Measurements from ENCODE around the gene GALNS.
"Not testable (repeated sequence)": the region's sequence is repeated elsewhere in the genome, so short reads cannot be mapped to it uniquely, and the experiment has no call there.

Gene GALNS

GRCh38 chr16:88784074-88784855, 72.5 kb downstream of the GALNS start:
- no peak for DNase-seq (ENCODE audit: low read depth in 2 of 2)

- DNase-seq (ENCODE audit: low read depth in 2 of 2): no peak
Observed at GRCh38 chr16:88783391-88784073, 73.2 kb downstream of the GALNS start.

DNA sequence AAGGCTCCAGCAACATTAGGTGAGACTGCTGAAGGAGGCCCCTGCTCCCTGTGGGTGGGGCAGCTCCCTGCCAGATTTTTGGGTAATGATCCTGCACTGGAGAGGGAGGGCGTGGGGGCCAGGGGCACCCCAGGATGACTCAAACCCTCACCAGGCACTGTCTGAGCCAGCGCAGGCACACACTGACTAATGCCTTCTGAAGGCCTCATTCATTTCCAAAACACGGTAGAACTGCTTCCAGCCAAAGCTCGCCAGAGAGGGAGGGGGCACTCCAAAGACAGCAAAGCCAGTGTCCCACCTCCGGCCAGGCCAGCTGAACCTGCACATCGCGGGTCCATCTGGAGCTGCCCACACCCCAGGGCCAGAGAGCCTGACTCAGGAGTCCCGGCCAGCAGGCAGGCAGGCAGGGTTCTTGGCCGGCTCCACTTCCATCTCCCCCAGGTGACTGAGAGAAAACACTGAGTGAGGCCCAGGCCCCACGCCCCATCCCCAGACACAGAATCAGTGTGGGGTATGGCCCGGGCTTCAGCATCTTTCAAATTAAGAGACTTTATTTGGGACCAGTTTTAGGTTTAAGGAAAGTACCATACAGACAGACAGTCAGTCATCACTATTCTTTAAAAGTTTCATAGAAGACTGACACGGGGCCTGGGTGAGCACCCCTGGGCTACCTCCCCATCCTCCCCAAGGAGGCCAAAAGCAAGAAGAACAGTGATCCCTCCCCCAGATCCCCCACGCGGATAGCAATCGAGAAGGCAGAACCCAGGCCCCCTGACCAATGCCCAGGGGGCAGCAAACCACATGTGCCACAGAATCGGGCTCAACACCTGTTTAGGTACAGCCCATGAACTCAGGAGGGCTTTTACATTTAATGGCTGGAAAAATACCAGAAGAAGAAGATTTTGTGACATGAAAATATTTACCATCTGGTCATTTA, 74.0 kb downstream of the GALNS start:
- peak; percentile 74 to 78 for DNase-seq (ENCODE audit: low read depth in 2 of 2)

- peak in 1 of 2 experiments; percentile 67 for DNase-seq (ENCODE audit: low read depth in 2 of 2)
Observed at GRCh38 chr16:88781140-88782077, 75.3 kb downstream of the GALNS start.

- DNase-seq (ENCODE audit: low read depth in 2 of 2): no peak
Observed at GRCh38 chr16:88780142-88781062, 76.3 kb downstream of the GALNS start.

GRCh38 chr16:88779406-88780141, 77.2 kb downstream of the GALNS start:
- no peak for DNase-seq (ENCODE audit: low read depth in 2 of 2)

GRCh38 chr16:88778541-88779065, 78.1 kb downstream of the GALNS start:
- no peak for DNase-seq (ENCODE audit: low read depth in 2 of 2)

GRCh38 chr16:88778271-88778525, 78.5 kb downstream of the GALNS start:
- DNase-seq (ENCODE audit: low read depth in 2 of 2): no peak

GRCh38 chr16:88777471-88778270, 79.1 kb downstream of the GALNS start:
- DNase-seq (ENCODE audit: low read depth in 2 of 2): no peak

GRCh38 chr16:88775825-88776224, 80.9 kb downstream of the GALNS start:
- no peak for DNase-seq (ENCODE audit: low read depth in 2 of 2)

- no peak for DNase-seq (ENCODE audit: low read depth in 2 of 2)
Observed at GRCh38 chr16:88774544-88775393, 82.0 kb downstream of the GALNS start.

DNA sequence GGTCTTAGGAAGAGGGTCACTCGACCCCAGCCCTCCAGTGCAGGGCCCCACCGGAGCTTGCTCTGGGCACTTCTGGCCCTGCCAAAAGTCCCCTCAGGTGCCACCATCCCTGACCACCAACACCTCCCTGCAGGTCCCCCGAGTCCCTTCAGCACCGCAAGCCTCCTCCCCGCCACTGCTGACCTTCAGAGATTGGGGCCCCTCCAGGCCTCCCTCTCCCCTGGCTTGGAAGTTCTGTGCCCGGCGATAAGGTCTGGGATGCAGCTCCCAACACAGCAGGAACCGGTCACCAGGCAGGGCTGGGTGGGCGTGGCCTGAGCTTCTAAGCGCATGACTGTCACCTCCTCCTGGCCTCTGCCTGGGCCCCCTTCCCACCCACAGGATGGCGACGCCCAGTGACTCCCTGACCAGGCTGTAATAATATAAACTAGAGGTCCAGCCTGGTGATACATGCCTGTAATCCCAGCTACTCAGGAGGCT, 82.9 kb downstream of the GALNS start:
- DNase-seq (ENCODE audit: low read depth in 2 of 2): no peak

DNA sequence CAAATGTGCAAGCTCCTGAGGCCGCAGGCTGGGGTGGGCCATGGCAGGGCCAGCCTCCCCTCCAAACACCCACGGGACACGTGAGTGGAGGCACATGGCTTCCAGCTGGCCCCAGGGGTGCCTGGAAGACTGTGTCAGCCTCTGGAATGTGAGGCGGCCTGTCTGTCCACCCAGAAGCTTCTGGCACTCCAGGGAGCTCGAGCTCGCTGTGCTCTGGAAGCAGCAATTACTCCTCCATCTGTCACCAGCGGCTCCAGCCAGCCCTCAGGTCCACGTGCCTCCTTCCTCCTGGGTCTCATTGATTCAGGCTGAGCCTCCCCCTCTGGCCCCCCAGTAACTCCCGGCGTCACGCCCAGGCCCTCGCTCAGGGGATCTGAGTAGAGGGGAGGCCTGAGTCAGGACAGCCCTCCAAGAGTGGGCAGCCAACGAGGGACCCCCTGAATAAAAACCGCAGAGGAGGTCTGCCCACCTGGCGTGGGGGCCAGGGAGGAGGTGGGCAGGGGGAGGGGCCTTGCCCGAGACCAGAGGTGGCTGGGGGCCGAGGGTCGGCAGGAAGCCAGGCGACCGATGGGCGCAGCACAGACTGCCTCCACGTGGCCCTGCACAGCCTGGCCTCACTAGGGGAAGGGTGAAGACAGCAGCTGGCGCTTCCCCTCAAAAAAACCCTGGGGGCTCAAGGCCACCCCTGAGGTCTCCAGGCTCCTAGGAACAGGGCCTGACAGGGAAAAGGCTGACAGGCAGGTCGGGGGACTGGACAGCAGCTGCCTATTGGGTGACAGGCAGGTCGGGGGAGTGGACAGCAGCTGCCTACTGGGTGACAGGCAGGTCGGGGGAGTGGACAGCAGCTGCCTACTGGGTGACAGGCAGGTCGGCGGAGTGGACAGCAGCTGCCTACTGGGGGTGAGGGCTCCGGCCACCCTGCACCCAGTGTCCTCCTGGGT, 83.6 kb downstream of the GALNS start:
- no peak for DNase-seq (ENCODE audit: low read depth in 2 of 2)

DNA sequence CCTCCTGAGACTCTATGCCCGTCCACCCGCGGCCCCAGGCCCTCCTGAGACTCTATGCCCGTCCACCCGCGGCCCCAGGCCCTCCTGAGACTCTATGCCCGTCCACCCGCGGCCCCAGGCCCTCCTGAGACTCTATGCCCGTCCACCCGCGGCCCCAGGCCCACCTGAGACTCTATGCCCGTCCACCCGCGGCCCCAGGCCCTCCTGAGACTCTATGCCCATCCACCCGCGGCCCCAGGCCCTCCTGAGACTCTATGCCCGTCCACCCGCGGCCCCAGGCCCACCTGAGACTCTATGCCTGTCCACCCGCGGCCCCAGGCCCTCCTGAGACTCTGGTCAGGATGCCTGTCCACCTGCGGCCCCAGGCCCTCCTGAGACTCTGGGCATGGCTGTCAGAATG, 85.0 kb downstream of the GALNS start:
- not testable (repeated sequence) for DNase-seq (ENCODE audit: low read depth in 2 of 2)

DNA sequence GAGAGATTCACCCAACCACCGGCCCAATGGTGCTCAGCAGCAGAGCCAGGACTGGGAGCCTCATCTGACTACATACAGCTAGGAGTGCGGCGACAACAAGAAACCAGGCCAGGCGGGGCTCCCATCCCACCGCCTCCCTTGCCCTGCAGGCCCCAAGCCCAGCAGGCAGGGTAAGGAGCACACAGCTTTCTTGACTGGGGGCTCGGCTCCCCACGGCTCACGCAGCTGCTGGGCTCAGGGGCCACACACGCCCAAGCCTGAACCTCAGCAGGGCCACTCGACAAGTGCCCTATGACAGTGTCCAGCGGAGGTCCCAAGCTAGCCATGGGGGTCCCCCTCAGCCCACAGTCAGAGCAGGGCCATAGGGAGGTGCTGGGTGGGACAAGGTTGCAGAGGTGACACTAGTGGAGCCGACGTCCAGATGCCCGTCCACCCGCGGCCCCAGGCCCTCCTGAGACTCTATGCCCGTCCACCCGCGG, 85.4 kb downstream of the GALNS start:
- no peak for DNase-seq (ENCODE audit: low read depth in 2 of 2)

All from stimulated activated CD4-positive, alpha-beta T cell treated with anti-CD3 and anti-CD28 coated beads, Interleukin-12 subunit alpha, Interleukin-12 subunit beta, amount 100 ng/mL, for 24 hours (primary cell).